Endothelial cell of umbilical vein (primary cell): ENCODE measurements around the gene ATAD5. TPM values are rescaled to one million over a fixed set of nuclear protein-coding genes. Genes with fewer than 3 reads are reported as not detected.

Source experiments
- BruUV-seq: library from RNA; stranded (reverse); fragments of 400-500 nt; replicated peaks from 2 replicates; lab custom pipeline; 2021; lab: Mats Ljungman, UMichigan
- CTCF ChIA-PET: fragments of 300-600, 350-600 bp; sonication (Branson Sonifier 250); formaldehyde crosslinking; loops from one replicate; lab custom pipeline; 2021; ENCODE audit warnings: antibody characterized with exemption, inconsistent platforms; lab: Charles Lee
- POLR2A ChIA-PET: fragments of 300-600, 350-600 bp; sonication (Branson Sonifier 250); formaldehyde crosslinking; loops from one replicate; lab custom pipeline; 2021; ENCODE audit warnings: antibody characterized with exemption, inconsistent platforms; lab: Charles Lee
- DNase-seq: peaks from one replicate; pipeline ENCODE4 v3.0.0-alpha.2; 2011; ENCODE audit warnings: low read depth, low spot score
- FAIRE-seq: peaks from 2 replicates; lab custom pipeline; 2011; peaks lifted over from hg19 to GRCh38; lab: Jason Lieb, UNC
- H2AFZ ChIP-seq: 2 replicates; pipeline ENCODE4 v1.6.0; 2012; ENCODE audit warnings: low read depth, low read length, control low read depth, inconsistent platforms
- H3K27ac ChIP-seq: 2 replicates; pipeline ENCODE4 v1.5.1; 2011; ENCODE audit warnings: low read depth, mild to moderate bottlenecking, control low read depth, low read length, moderate library complexity; ENCODE audit not compliant: insufficient read depth
- H3K27me3 ChIP-seq, 2 experiments: 2 replicates each; pipeline versions ENCODE4 v1.6.0 to v1.6.1; 2011; ENCODE audit warnings: low read length in 2 of 2, mixed read lengths in 1 of 2; ENCODE audit not compliant: control insufficient read depth in 2 of 2, insufficient read depth in 2 of 2
- H3K36me3 ChIP-seq, 2 experiments: 2 replicates in 1 of 2; 3 replicates in 1 of 2; pipeline ENCODE4 v1.5.1; 2011; ENCODE audit warnings: low read length in 2 of 2, mild to moderate bottlenecking in 1 of 2, moderate library complexity in 1 of 2; ENCODE audit not compliant: control insufficient read depth in 2 of 2, insufficient read depth in 2 of 2; ENCODE audit errors: extremely low read depth in 1 of 2
- H3K4me1 ChIP-seq: 3 replicates; pipeline ENCODE4 v1.5.1; 2011; ENCODE audit warnings: mild to moderate bottlenecking, low read length; ENCODE audit not compliant: control insufficient read depth, insufficient read depth; ENCODE audit errors: extremely low read depth
- H3K4me2 ChIP-seq: 2 replicates; pipeline ENCODE4 v1.6.1; 2011; ENCODE audit warnings: low read length, control low read depth, mixed read lengths; ENCODE audit not compliant: insufficient read depth
- H3K4me3 ChIP-seq, 3 experiments: fragments of 200-600 bp in 1 of 3; sonication (generic), shearing (Covaris generic) in 1 of 3; replicated peaks in 1 of 3; 2 replicates each; pipeline ENCODE4 v1.5.1; 2011 to 2016; ENCODE audit warnings: control low read depth in 3 of 3, low read length in 3 of 3, mild to moderate bottlenecking in 2 of 3, inconsistent platforms in 1 of 3, low read depth in 1 of 3, moderate library complexity in 1 of 3; ENCODE audit not compliant: insufficient read depth in 1 of 3
- H3K79me2 ChIP-seq: 2 replicates; pipeline ENCODE4 v1.6.0; 2012; ENCODE audit warnings: low read length, inconsistent platforms; ENCODE audit not compliant: control insufficient read depth, insufficient read depth
- H3K9ac ChIP-seq: replicated peaks from 2 replicates; pipeline ENCODE3; 2011; ENCODE audit warnings: low read length, control low read depth; ENCODE audit not compliant: insufficient read depth; ENCODE audit errors: extremely low read depth
- H3K9me1 ChIP-seq: replicated peaks from 3 replicates; pipeline ENCODE4 v1.6.0; 2011; ENCODE audit warnings: mild to moderate bottlenecking, low read length; ENCODE audit not compliant: control insufficient read depth, insufficient read depth; ENCODE audit errors: extremely low read depth
- H3K9me3 ChIP-seq: replicated peaks from 2 replicates; pipeline ENCODE4 v1.5.1; 2012; ENCODE audit warnings: low read length, inconsistent platforms; ENCODE audit not compliant: control insufficient read depth, insufficient read depth
- H4K20me1 ChIP-seq: replicated peaks from 2 replicates; pipeline ENCODE3; 2011; ENCODE audit warnings: mild to moderate bottlenecking, low read length; ENCODE audit not compliant: control insufficient read depth, insufficient read depth; ENCODE audit errors: extremely low read depth
- EZH2 ChIP-seq: IDR thresholded peaks from 2 replicates; pipeline ENCODE4 v1.6.1; 2012; ENCODE audit warnings: borderline replicate concordance, low read depth, mild to moderate bottlenecking, moderate library complexity, low read length, inconsistent platforms; ENCODE audit not compliant: severe bottlenecking
- GATA2 ChIP-seq: IDR thresholded peaks from 2 replicates; pipeline ENCODE4 v1.7.0; 2011; ENCODE audit warnings: low read depth, mild to moderate bottlenecking, moderate library complexity, mixed read lengths, low read length; ENCODE audit not compliant: insufficient read length, insufficient read depth
- JUN ChIP-seq: IDR thresholded peaks from 2 replicates; pipeline ENCODE4 v1.6.1; 2011; ENCODE audit warnings: borderline replicate concordance, low read depth; ENCODE audit not compliant: insufficient read length, insufficient read depth
- MYC ChIP-seq: IDR thresholded peaks from one replicate; pipeline ENCODE4 v1.6.1; 2011; ENCODE audit warnings: mild to moderate bottlenecking, low read depth, low read length
- POLR2A ChIP-seq: IDR thresholded peaks from 2 replicates; pipeline ENCODE4 v1.6.1; 2012; ENCODE audit warnings: low read depth, mild to moderate bottlenecking, control low read depth, low read length
- POLR2AphosphoS5 ChIP-seq: IDR thresholded peaks from 2 replicates; pipeline ENCODE4 v1.6.1; 2012; ENCODE audit warnings: low read depth, mild to moderate bottlenecking, control low read depth, low read length, moderate library complexity; ENCODE audit not compliant: insufficient read depth
- dilution Hi-C: fragments of 300-500 bp; cut with MboI; formaldehyde crosslinking; loops from one replicate; pipeline ENCODE4 v1.15.0; 2019; ENCODE audit warnings: low sequenced_read_pairs; ENCODE audit not compliant: extremely low pct_ligation_motif_present
- intact Hi-C: fragments of 100-400 bp; cut with micrococcal nuclease; formaldehyde crosslinking; loops from one replicate; pipeline ENCODE4 v1.10.0; 2022
- polyA plus RNA-seq, 4 experiments: library from polyadenylated mRNA; depleted of rRNA in 3 of 4; stranded (reverse) in 3 of 4; unstranded in 1 of 4; fragments of >200 nt; gene quantifications; 2 replicates each; pipeline versions ENCODE4 v1.2.1 to v1.2.3, GENCODE V29; 2011 to 2012; ENCODE audit warnings: missing spikeins in 1 of 4
- total RNA-seq: library from RNA; stranded (reverse); gene quantifications from 2 replicates; pipeline ENCODE4 v1.2.3, GENCODE V29; 2021
- TF ChIP-seq, protein P1 (sequence below), 2 donors: IDR thresholded peaks; 1 replicate in 1 of 2; 2 replicates in 1 of 2; pipeline ENCODE4 v1.5.1; 2011; ENCODE audit warnings: low read length in 2 of 2, mild to moderate bottlenecking in 2 of 2, moderate library complexity in 2 of 2, control low read depth in 1 of 2, inconsistent platforms in 1 of 2, low read depth in 1 of 2; ENCODE audit not compliant: insufficient read depth in 1 of 2; ENCODE audit errors: extremely low read depth in 1 of 2
- TF ChIP-seq, protein P2 (sequence below): IDR thresholded peaks from 2 replicates; pipeline ENCODE4 v1.6.1; 2011; ENCODE audit not compliant: insufficient read depth, insufficient read length

The ATAD5 gene
- total and polyA plus RNA-seq, 2 donors (not counting 3 experiments of a cell fraction or from before 2014, with no cell fraction given): 0.80 to 9.4 TPM

DNA sequence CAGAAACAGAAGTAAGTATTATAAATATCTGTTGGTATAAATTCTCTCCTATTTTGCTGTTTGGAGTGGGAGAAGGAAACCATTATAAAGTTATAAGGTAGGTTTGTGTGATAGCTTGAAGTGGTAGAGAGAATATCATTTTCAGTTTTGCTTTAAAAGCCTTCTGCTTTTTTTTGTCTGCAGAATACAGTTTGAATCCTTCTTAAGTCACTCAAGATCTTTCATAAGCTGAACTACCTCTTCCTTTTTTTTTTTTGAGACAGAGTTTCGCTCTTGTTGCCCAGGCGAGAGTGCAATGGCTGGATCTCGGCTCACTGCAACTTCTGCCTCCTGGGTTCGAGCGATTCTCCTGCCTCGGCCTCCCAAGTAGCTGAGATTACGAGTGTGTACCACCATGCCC lies 9.0 kb downstream of the ATAD5 start:
- intact Hi-C loops (no loop called here), dilution Hi-C loops (no loop called here)

More for the DNA sequence above, 9.0 kb downstream of the ATAD5 start:
- Histone ChIP-seq H3K9me3 (no peaks in the 10 kb centered on the region), H3K9me1 (no peaks in the 10 kb centered on the region), H3K79me2 (peaks cover 1% of the 10 kb centered on the region), H3K27me3 (no peaks in the 10 kb centered on the region), H3K9ac (no peak overlapping the region), H3K4me1 (no peaks in the 10 kb centered on the region), H2AFZ (no peak overlapping the region), H3K36me3 (no peaks in the 10 kb centered on the region), H3K4me3 (no peak overlapping the region), H3K4me2 (no peak overlapping the region), H4K20me1 (no peaks in the 10 kb centered on the region), H3K27ac (no peak overlapping the region)
- TF ChIP-seq MYC (no peak), GATA2 (no peak), POLR2A (no peak), EZH2 (no peak), POLR2AphosphoS5 (no peak), JUN (no peak)
- TF ChIP-seq, protein P1, sequence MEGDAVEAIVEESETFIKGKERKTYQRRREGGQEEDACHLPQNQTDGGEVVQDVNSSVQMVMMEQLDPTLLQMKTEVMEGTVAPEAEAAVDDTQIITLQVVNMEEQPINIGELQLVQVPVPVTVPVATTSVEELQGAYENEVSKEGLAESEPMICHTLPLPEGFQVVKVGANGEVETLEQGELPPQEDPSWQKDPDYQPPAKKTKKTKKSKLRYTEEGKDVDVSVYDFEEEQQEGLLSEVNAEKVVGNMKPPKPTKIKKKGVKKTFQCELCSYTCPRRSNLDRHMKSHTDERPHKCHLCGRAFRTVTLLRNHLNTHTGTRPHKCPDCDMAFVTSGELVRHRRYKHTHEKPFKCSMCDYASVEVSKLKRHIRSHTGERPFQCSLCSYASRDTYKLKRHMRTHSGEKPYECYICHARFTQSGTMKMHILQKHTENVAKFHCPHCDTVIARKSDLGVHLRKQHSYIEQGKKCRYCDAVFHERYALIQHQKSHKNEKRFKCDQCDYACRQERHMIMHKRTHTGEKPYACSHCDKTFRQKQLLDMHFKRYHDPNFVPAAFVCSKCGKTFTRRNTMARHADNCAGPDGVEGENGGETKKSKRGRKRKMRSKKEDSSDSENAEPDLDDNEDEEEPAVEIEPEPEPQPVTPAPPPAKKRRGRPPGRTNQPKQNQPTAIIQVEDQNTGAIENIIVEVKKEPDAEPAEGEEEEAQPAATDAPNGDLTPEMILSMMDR (IDR thresholded peaks at IDR 0.05; ENCODE audit: extremely low read depth in 1 of 2, insufficient read depth in 1 of 2, low read depth in 1 of 2, low read length in 2 of 2): no peak
- TF ChIP-seq, protein P2, sequence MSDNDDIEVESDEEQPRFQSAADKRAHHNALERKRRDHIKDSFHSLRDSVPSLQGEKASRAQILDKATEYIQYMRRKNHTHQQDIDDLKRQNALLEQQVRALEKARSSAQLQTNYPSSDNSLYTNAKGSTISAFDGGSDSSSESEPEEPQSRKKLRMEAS: no peak
- no TSS peak for BruUV-seq
- DNase-seq (no peak), FAIRE-seq (no peak)
- ChIA-PET CTCF (no interaction called here), POLR2A (no interaction called here)
